Renal pelvis (tissue), 4 donors: ENCODE results near the gene TMIGD3. TPM values are rescaled to one million over a fixed set of nuclear protein-coding genes. Genes with fewer than 3 reads are reported as not detected.

Experiments
- DNase-seq: peaks from one replicate; pipeline ENCODE4 v3.0.0-alpha.2; 2013
- polyA plus RNA-seq, 3 donors: library from polyadenylated mRNA; unstranded; fragments of 120-200 nt; gene quantifications; one replicate each; pipeline ENCODE4 v1.2.1, GENCODE V29; 2013; ENCODE audit not compliant: insufficient read length in 3 of 3

The TMIGD3 gene
- polyA plus RNA-seq, 3 donors = 0.63 to 0.77 (median 0.64) TPM

- no peak for DNase-seq
Observed at GRCh38 chr1:111476214-111476613, 27.2 kb downstream of the TMIGD3 start.

- DNase-seq = no peak
Observed at GRCh38 chr1:111475701-111476100, 27.7 kb downstream of the TMIGD3 start.

GRCh38 chr1:111474521-111474920 lies 28.9 kb downstream of the TMIGD3 start:
- DNase-seq = no peak

GRCh38 chr1:111474106-111474505 lies 29.3 kb downstream of the TMIGD3 start:
- DNase-seq = no peak

- no peak for DNase-seq
Observed at GRCh38 chr1:111471538-111471937, 31.9 kb downstream of the TMIGD3 start.

- DNase-seq = no peak
Observed at GRCh38 chr1:111471012-111471411, 32.4 kb downstream of the TMIGD3 start.

GRCh38 chr1:111470596-111470995 lies 32.8 kb downstream of the TMIGD3 start:
- no peak for DNase-seq

GRCh38 chr1:111469539-111469938 lies 33.9 kb downstream of the TMIGD3 start:
- no peak for DNase-seq

GRCh38 chr1:111468717-111469100 lies 34.7 kb downstream of the TMIGD3 start:
- no peak for DNase-seq

GRCh38 chr1:111467865-111468716 lies 35.3 kb downstream of the TMIGD3 start:
- DNase-seq = no peak

GRCh38 chr1:111466480-111466879 lies 37.0 kb downstream of the TMIGD3 start:
- no peak for DNase-seq

- no peak for DNase-seq
Observed at GRCh38 chr1:111465754-111466153, 37.7 kb downstream of the TMIGD3 start.

- no peak for DNase-seq
Observed at GRCh38 chr1:111463029-111463683, 40.3 kb downstream of the TMIGD3 start.

GRCh38 chr1:111462370-111463028 lies 40.9 kb downstream of the TMIGD3 start:
- no peak for DNase-seq

- no peak for DNase-seq
Observed at GRCh38 chr1:111461765-111462164, 41.7 kb downstream of the TMIGD3 start.

GRCh38 chr1:111455642-111456031 lies 47.8 kb downstream of the TMIGD3 start:
- no peak for DNase-seq

GRCh38 chr1:111454859-111455641 lies 48.4 kb downstream of the TMIGD3 start:
- no peak for DNase-seq

- DNase-seq = no peak
Observed at GRCh38 chr1:111453706-111454105, 49.7 kb downstream of the TMIGD3 start.

- no peak for DNase-seq
Observed at GRCh38 chr1:111452581-111452980, 50.9 kb downstream of the TMIGD3 start.

- no peak for DNase-seq
Observed at GRCh38 chr1:111450185-111450584, 53.2 kb downstream of the TMIGD3 start.

GRCh38 chr1:111449703-111450017 lies 53.8 kb downstream of the TMIGD3 start:
- DNase-seq = no peak
